HG03558 (cell line): ENCODE data around the gene SMOC2.

Experiments
- ATAC-seq: cut with Tn5 transposase; IDR thresholded peaks from one replicate; pipeline ENCODE4 v1.9.1; 2021; ENCODE audit warnings: moderate number of reproducible peaks; ENCODE audit not compliant: unreplicated experiment; ENCODE audit errors: extremely low read depth

Gene SMOC2

DNA sequence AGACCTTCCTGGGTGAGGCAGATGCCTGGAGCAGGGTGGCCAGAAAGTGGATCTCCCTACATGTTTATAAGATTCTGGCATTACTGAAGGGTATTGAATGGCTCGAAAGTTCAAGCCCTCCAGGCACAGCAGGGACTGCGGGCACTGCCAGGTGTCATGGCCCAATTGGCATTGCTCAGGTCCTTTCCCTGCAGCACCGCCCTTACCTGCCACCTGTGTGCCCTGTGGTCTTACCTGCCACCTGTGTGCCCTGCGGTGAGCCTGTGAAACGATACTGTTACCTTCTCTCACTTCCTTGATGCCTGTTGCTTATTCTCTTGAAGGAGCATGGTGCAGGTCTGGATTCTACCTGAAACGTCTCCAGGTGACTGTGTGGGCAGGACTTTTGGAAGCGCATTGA, 32.2 kb downstream of the SMOC2 start:
- no peak for ATAC-seq

DNA sequence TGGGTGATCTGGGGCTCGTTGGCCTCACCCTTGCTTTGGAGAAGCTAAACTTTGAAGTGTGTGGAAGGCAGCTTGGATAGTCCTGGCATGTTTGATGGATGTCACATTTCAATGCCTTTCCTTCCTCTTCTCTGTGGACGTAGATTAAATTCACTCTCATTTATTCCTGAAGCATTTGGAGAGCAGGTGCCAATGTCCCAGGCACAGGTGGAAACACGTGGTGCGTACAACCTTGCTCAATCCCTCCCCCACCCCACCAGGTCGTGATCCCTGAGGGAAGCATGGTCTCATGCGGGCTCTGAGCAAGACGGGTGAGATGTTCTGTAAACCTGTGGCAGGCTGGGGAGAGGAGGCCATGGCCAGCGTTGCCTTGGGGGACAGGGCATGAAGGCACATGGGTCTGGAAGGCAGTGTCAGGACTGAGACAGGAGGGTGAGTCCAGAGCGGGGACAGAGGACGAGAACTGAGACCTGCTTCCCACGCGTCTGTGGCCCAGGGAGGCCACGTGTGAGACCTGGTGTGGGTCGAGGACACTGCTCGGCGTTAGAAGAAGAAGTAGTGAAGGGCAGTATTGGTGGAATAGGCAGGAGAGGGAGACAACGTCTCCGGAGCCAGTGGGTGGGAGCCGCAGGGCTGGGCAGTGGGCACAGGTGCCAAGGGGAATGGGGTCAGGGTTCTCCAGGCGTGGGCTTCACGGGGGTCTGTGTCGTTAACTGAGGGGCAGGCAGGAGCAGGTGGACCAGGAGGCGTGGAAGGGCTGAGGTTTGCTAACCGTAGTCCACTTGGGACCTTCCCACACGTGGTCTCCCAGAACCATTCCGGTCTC, 34.4 kb downstream of the SMOC2 start:
- ATAC-seq, result no peak

DNA sequence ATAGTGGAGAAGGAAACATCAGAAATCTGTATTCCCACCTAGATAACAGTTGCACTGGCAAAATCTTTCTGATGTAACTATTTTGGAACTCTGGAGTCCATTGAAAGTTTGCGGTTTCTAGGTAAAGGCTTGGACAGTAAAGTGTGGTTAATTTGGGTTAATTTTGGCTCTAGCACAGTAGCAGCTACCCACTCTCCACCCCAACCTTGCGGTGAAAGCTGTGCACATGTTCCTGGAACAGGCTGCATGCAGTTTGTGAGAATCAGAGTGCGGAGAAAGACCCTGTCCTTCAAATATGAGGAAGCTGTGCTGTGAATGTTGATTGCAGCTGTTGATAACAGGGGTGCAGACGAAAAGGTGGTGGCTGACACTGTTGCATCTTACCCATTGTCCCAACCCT, 38.4 kb downstream of the SMOC2 start:
- ATAC-seq, result no peak

DNA sequence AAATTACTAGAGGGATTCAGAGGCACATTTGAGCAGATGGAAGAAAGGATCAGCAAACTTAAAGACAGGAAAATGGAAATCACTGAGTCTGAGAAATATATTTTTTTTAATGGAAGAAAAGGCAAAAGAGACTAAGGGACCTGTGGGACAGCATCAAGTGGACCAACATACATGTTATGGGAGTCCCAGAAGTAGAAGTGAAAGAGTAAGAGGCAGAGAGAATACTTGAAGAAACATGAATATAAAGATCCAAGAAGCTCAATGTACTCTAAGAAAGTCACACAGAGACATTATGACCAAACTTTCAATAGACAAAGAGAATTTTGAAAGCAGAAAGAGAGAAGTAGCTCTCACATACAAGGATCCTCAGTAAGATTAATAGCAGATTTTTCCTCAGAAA, 39.5 kb downstream of the SMOC2 start:
- ATAC-seq, result no peak

DNA sequence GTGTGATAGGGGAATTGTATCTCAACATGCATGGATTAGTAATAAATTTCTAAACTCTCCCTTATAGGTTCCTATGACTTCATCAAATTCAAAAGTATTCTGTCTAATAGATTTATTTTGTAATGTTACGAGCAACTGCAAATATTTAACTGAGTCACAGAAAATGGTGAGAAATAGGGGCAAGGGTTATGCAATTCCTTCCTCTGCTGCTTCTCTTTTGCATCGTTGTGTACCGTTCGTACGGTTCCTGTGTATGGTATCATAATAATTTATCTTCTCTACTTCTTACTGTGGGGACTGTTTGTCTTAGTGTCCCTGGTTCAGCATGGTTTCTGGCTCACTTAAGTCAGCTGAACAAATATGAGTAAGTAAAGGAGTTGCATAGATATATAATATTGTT, 44.8 kb downstream of the SMOC2 start:
- no peak for ATAC-seq

DNA sequence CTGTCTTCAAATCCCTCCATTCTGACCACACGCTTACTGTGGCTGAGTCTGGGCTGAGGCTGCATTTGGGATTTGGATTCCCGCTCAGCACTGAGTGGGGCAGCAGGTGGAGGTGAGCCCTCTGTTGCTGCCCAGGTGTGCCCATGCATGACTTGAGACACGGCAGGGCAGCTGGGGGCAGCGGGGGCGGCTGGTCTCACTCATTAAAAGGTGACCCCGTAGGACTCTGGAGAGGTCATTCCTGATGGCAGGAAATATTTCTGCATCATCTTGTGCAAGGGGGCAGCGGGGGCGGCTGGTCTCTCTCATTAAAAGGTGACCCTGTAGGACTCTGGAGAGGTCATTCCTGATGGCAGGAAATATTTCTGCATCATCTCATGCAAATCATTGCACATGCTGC, 49.8 kb downstream of the SMOC2 start:
- no peak for ATAC-seq

DNA sequence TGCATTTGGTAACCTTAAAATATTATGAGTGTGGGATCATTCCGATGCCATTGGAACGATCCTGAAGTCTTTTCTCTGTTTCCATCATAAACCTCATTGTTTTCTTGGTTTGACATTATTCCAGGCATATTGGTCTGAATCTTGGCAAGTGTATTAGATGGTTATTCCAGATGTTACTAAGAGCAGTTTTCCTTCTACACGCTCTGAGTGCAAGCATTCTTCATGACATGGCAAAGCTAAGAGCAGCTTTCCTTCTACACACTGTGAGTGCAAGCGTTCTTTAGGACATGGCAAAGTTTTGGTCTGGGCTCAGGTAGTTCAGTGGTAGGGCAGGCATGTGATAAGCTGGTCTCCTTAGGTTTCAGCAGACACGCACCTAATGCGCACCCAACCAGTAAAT, 53.0 kb downstream of the SMOC2 start:
- no peak for ATAC-seq

DNA sequence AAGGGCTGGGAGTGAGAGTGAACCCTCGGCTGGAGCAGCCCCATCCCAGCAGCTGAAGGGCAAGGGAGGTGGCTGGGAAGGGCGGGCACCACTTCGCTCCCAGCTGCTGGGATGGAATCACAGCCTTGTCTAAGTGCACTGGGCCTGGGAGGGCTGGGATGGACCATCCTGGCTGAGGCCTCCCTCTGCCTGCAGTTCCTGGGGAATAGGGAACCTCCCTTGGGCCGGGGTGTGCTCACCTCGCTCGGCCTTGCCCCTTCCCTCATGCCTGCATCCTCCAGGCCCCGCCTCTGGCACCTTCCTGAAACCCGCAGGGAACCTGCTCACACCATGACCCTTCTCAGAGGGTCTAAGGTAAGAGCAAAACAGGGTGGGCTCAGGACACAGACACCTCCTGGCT, 53.7 kb downstream of the SMOC2 start:
- ATAC-seq, result no peak

DNA sequence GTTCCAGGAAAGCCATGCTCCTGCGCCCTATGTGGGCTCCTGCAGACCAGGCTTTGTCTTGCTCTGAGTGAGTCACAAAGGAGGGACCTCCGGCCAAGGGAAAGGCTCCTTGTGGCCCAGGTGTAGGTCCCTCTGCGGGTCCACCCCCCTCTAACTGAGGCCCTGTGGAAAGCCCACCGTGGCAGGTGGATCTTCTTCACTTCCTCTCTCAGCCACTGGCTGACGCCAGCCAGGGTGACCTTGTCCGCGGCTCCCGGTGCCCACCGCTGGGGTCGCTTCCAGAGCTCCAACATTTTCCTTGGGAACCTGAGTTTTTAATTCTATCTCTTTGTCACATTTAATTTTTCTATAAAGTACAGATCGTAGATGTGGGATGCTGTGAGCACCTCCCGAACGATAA, 54.1 kb downstream of the SMOC2 start:
- no peak for ATAC-seq

DNA sequence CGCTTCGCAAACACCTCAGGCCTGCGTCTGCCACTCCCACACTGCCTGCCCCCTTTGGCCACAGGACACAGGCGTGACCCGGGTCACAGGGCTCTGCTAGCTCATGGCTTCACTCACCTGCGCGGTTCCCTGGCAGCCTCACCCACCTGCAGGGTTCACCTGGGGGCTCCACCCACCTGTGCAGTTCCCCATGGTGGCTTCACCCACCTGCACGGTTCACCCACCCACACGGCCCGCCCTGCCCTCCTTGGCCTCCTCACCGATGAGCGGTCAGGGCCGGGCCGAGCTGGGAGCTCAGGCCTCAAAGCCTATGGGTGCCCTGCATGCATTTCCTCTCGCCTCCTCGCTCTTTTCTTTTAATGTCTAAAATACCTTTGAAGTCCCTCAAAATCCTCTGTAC, 54.7 kb downstream of the SMOC2 start:
- ATAC-seq, result no peak

DNA sequence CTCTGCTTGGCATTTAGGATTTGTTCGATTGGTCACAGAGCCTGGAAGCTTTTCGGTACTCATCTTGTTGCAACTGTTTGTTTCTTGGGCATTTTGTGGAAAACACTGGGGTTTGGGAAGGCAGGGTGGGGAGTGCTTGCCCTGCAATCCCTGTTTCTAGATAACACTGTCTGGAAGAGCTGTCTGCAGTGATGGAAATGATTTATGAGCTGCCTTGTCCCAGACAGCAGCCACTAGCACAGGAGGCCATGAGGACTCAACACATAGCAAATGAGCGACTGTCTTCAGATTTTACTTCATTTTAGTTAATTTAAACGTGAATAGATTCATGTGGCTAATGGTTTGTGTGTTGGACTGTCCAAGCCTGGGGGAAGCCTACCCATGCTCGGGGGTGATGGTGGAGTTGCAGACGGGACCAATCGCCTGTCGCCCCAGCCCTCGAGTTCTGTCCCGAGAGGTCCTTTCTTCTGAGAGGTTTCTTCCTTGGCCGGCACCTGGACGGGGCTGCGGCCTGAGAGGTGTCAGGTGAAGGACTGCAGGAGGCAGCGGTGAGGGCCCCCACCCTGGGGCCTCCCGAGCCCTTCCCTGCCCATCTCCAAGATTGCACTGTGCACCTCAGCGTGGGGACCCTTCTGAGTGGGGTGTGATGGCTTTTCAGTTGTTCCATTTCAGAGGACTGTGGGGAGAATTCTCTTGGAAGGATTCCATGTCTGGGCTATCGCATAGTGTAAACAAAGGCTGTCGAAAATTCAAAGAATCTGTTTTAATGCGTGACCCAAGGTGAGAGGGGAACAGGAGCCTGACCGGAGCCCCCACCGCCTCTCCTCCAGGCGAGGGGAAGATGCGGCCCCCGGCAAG, 55.4 kb downstream of the SMOC2 start:
- no peak for ATAC-seq

DNA sequence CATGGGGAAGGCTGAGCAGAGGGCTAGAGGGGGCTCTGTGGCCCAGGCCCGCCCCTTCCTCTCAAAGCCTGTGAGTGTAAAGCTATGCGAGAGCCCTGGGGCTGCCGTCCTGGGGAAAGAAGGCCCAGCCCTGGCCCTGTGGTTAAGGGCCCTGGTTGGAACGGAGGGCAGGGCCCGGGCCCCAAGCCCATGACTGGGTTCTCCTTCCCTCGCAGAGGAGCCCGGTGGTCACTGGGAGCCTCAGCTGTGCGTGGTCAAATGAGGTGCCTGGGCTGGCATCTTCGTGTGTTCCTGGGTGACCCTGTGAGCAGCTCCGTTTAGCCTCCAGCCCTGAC, 56.0 kb downstream of the SMOC2 start:
- ATAC-seq, result no peak

DNA sequence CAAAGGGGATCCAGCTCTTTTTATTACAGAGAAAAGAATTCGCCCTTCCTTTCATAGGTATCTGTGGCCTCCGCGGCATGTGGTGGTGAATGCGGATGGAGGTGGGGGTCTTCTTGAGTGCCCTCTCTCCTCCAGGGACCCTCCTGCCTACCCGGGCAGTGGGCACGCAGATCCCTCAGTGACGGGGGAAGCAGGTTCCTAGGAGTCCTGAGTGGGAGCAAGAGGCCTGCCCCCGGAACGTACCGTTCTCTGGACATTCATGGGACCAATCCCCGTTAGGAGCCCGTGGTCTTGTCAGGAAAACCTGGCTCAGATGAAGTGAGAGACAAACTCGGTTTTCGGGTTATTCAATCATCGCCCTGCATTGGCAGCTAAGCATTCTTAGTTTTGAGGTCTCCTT, 56.4 kb downstream of the SMOC2 start:
- ATAC-seq, result no peak

DNA sequence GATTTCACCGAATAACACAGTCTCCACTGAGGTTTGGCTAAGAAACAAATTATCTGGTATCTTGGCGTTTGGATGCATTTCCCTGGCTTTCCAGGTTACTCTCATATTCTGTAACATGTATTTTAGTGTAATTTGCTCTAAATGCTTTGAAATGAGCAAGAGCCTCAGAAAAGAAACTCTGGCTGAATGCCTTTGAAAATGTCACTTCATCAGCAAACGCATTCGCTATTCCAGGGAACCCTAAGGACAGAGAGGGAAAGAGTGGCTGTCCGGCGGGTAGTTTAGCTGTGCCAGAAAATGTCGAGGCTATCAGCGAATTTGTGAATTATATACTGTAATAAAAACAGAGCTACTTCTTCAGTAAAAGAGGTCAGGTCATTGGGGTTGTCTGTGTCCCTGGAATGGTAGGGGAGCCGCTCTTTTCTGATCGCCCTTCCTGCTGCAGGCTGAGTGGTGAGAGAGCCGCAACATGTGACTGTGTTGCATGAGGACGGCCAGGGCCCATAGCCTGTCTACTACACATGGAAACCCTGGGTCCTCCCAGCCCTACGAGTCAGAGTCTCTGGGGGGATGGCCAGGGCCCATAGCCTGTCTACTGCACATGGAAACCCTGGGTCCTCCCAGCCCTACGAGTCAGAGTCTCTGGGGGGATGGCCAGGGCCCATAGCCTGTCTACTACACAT, 57.3 kb downstream of the SMOC2 start:
- no peak for ATAC-seq

DNA sequence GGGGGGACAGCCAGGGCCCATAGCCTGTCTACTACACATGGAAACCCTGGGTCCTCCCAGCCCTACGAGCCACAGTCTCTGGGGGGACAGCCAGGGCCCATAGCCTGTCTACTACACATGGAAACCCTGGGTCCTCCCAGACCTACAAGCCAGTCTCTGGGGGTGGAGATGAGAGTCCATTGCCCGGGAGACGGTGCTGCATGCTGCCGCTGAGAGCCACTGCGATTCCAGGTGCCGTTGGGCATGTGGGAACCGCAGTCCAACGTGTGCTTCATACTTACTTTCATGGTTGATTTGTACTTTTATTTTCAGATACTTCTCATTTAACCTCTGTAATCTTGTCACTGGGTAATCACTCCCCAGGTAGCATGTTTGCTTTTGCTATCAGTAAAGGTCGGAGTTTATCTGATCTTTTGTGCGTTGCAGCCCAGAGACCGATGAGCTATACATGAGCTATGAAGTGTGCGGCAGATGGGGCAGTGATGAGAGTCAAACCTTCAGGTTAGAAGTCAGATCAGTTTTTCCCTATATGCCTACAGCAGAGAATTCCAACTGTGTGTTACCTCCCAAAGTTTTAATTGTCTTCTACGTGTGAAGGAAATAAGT, 58.2 kb downstream of the SMOC2 start:
- no peak for ATAC-seq

DNA sequence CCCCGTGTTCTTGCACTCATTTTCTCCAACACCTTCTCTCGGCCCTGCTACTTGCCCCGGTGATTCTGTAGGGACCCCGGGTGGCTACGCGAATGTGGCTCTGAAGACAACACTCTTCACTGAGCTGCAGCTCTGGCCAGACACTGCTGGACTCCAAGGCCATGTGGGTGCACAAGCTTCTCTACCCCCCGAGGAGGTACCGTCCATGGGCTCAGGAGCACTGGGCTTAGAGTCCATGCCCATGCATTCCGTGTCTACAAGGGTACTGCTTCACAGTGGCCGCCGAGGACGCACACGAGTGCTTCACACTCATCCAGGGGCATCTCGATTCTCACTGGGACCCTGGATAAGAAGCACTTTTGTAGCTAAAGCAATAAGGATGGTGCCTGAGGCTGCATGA, 59.5 kb downstream of the SMOC2 start:
- ATAC-seq, result no peak

DNA sequence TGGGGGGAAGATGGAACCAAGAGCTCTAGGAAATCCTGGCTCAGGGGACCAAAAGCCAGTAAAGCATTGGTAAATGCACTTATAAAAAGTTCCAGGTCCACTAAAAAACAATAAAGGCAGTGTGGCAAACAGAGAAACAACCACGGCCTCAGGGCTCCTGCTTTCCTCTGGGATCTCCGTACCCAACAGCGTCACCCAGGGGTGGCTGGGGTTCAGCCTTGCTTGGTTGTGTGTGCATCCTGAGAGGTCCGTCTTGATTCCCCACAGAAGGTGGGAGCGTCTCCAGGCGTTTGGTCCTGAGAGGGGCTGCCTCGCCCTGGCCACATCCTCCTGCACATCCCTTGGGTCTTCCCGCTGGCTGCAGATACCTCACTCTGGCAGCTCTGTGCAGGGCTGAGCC, 60.6 kb downstream of the SMOC2 start:
- no peak for ATAC-seq

DNA sequence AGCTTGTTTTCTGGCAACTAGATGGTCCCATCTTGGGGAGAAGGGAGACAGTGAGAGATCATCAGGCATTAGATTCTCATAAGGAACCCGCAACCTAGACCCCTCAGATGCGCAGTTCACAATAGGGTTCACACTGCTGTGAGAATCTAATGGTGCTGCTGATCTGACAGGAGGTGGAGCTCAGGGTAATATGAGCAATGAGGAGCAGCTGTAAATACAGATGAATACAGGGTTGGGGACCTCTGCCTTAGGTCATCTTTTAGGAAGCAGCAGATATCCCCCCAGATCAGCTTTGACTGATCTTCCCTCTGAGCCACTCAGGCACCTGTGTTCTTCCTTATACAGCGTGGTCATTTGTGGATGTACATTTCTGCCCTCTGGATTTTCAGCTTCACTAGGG, 63.4 kb downstream of the SMOC2 start:
- ATAC-seq, result no peak

DNA sequence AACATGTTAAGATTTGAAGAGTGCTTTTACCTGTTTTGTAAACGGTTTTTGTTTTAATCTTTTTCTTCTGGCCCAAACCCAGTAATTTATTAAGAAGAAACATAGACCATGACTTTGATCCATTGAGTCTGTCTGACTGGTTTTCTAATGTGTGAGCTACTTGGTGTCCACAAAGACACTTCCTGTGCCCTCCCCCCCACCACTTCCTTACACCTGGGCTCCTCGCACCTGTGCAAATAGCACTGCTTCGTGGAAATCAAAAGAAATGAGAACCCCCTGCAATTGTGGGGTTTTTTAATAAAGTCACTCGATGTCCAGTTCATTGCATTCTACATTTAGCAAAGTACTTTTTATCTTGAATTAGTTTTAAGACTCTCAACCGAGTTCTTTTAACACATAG, 65.5 kb downstream of the SMOC2 start:
- ATAC-seq, result no peak

DNA sequence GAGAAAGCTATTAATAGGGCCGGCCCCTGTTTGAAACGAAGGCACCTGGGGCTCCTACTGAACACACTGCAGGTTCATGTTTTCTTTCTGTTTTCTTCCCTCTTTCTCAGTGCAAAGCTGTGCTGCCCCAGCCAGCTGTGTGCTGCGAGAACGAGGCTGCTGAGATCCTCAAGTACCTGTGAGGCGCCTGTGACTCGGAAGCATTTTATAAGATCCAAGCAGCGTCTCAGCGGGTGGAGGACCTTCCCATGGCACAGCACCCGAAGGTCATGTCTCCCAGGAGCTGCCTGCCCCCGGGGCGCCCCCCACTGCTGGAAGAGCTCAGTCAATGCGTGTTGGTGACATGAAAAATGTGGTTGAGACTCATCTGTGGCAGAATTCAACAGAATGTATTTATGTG, 66.3 kb downstream of the SMOC2 start:
- ATAC-seq, result no peak

DNA sequence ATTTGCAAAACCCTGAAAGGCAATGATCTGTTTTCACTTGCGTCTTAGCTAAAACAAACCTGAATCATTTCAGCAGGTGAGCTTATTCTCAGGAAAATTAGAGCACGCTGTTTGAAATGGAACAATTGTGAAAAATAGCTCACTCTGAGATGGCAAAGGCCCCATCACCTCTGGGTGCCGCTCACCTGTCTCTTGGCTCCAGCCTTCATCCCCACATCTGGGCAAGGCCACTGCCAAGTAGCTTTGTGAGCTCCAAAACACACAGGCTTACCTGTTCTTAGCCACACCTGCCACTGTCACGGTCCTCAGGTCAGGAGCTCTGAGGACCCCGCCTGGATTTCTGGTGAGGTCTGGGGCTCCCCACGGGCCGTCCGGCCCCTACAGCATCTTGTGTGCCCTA, 66.7 kb downstream of the SMOC2 start:
- ATAC-seq, result no peak
